ENCODE data around the gene EXOC4. TPM values are rescaled to one million over a fixed set of nuclear protein-coding genes. Genes with fewer than 3 reads are reported as not detected.

The EXOC4 gene
- total RNA-seq, 3 donors from 2014 or later: 88.3 to 136 (median 99.6) TPM

DNA sequence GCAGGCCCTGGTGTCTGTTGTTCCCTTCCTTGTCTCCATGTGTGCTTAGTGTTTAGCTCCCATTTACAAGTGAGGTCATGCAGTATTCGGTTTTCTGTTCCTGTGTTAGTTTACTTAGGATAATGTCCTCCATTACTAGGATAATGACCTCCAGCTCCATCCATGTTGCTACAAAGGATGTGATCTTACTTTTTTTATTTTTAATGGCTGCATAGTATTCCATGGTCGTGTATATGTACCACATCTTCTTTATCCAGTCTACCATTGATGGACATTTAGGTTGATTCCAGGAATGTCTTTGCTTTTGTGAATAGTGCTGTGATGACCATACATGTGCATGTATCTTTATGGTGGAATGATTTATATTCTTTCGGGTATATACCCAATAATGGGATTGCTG is 333.4 kb downstream of the EXOC4 start:
- no peaks in the 10 kb centered on the region for H3K4me1 ChIP-seq
- DNase-seq (ENCODE audit: low spot score in 2 of 2): no peak
- H3K9me3 ChIP-seq: no peaks in the 10 kb centered on the region
- intact Hi-C loops (cut with DNase I; ENCODE audit: low total_unique reads): no loop called here
- H3K36me3 ChIP-seq: no peaks in the 10 kb centered on the region
- no peak for TF ChIP-seq POLR2AphosphoS5 (IDR thresholded peaks at IDR 0.05)
- TF ChIP-seq, protein P1, sequence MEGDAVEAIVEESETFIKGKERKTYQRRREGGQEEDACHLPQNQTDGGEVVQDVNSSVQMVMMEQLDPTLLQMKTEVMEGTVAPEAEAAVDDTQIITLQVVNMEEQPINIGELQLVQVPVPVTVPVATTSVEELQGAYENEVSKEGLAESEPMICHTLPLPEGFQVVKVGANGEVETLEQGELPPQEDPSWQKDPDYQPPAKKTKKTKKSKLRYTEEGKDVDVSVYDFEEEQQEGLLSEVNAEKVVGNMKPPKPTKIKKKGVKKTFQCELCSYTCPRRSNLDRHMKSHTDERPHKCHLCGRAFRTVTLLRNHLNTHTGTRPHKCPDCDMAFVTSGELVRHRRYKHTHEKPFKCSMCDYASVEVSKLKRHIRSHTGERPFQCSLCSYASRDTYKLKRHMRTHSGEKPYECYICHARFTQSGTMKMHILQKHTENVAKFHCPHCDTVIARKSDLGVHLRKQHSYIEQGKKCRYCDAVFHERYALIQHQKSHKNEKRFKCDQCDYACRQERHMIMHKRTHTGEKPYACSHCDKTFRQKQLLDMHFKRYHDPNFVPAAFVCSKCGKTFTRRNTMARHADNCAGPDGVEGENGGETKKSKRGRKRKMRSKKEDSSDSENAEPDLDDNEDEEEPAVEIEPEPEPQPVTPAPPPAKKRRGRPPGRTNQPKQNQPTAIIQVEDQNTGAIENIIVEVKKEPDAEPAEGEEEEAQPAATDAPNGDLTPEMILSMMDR (IDR thresholded peaks at IDR 0.05): no peak
- H3K27ac ChIP-seq: no peak overlapping the region
- H3K4me3 ChIP-seq: no peak overlapping the region
- H3K27me3 ChIP-seq: no peaks in the 10 kb centered on the region

DNA sequence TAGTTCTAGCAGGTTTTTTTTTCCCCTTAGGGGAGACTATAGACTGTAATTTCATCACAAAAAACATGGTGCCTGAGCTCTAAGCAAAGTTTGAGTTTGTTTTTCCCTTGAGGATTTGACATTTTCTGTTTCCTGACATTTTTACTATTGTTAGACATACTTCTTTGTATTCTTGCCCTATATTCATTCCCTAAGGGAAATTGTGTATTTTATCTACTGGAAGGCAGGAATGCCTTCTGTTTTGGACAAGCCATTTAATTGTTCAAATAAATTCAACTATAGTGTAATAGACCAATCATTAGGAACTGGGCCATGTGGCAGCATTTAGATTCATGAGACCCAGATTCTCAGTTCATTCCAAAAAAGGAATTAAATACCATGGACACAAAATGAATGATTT is 335.0 kb downstream of the EXOC4 start:
- intact Hi-C loops (cut with DNase I; ENCODE audit: low total_unique reads): no loop called here

DNA sequence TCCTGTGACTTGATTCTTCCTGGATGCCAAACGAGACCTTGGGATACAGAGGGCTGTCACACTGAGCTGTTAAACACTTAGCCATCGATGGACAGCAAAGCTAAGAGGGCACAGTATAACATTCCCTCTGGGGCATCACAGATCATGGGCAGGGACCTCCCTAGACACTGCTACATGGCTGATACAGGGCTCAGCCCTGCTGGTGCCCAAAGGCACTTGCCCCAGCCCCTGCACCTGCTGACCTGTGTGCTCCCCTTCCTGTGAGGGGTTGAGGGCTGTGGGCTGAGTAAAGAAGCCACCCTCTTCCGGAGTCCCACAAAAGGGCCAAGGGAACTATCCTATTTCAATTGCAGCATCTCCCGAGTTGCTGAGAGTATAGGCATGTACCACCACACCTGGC is 337.9 kb downstream of the EXOC4 start:
- Histone ChIP-seq H3K27me3 (no peaks in the 10 kb centered on the region), H3K27ac (no peak overlapping the region)
- TF ChIP-seq POLR2A (IDR thresholded peaks at IDR 0.05): no peak
- no peak for TF ChIP-seq POLR2AphosphoS5 (IDR thresholded peaks at IDR 0.05)
- TF ChIP-seq, protein P1 (IDR thresholded peaks at IDR 0.05): no peak

More for the DNA sequence above, 335.0 kb downstream of the EXOC4 start:
- TF ChIP-seq, protein P1 (IDR thresholded peaks at IDR 0.05): no peak
- TF ChIP-seq POLR2A (IDR thresholded peaks at IDR 0.05): no peak
- no peak for TF ChIP-seq POLR2AphosphoS5 (IDR thresholded peaks at IDR 0.05)
- H3K9me3 ChIP-seq: no peaks in the 10 kb centered on the region
- no peaks in the 10 kb centered on the region for H3K36me3 ChIP-seq
- no peaks in the 10 kb centered on the region for H3K27me3 ChIP-seq
- no peak overlapping the region for H3K4me3 ChIP-seq
- no peak for DNase-seq (ENCODE audit: low spot score in 2 of 2)
- H3K27ac ChIP-seq: no peak overlapping the region
- H3K4me1 ChIP-seq: no peaks in the 10 kb centered on the region

DNA sequence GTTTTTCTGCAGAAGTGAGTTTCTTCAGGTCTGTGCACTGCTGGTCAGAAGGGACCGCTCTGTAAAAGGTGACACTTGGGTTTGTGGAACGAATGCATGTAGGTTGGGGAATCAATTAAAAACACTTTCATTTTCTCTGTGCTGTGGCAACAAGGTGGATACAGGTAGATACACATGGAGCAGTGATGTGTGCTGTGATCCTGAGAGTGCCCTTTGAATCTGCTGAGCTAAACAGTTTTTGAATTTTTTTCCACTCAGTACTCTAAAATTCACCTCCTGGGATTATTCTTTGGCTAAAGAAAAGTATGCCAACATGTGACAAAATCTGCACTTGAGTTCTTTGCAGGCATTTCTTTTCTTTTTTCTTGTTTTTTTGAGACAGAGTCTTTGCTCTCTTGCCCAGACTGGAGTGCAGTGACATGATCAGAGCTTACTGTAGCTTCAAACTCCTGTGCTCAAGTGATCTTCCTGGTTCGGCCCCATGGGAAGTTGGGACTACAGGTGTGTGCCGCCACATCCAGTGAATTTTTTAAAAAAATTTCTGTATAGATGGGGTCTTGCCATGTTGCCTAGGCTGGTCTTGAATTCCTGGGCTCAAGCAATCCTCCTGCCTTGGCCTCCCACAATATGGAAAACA is 338.9 kb downstream of the EXOC4 start:
- TF ChIP-seq POLR2A (IDR thresholded peaks at IDR 0.05): no peak
- intact Hi-C loops (cut with DNase I; ENCODE audit: low total_unique reads): no loop called here

More for the DNA sequence above, 337.9 kb downstream of the EXOC4 start:
- no peaks in the 10 kb centered on the region for H3K9me3 ChIP-seq
- H3K36me3 ChIP-seq: no peaks in the 10 kb centered on the region
- H3K4me3 ChIP-seq: no peak overlapping the region
- DNase-seq (ENCODE audit: low spot score in 2 of 2): no peak
- no peaks in the 10 kb centered on the region for H3K4me1 ChIP-seq
- intact Hi-C loops (cut with DNase I; ENCODE audit: low total_unique reads): no loop called here

DNA sequence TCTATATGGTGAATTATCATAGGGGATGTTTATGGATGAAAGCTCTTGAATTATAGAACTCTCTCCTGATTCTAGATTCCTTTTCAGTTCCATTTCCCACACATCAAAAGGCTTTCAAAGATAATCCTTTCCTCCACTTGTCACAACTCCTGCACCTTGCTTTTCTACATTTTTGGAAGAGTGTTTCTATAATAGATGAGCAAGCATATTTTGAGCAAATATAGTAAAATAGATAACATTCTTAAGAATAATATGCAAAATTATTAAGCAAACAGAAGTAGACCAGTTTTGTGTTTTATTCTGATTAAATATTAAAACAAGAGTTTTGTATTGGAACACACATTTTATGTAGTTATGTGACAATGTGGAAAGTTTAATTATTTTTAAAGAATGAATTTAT is 340.7 kb downstream of the EXOC4 start:
- no peaks in the 10 kb centered on the region for H3K27me3 ChIP-seq
- intact Hi-C loops (cut with DNase I; ENCODE audit: low total_unique reads): no loop called here
- H3K9me3 ChIP-seq: no peaks in the 10 kb centered on the region
- no peak for TF ChIP-seq POLR2AphosphoS5 (IDR thresholded peaks at IDR 0.05)
- TF ChIP-seq, protein P1 (IDR thresholded peaks at IDR 0.05): no peak
- no peak for TF ChIP-seq POLR2A (IDR thresholded peaks at IDR 0.05)
- no peaks in the 10 kb centered on the region for H3K36me3 ChIP-seq
- DNase-seq (ENCODE audit: low spot score in 2 of 2): no peak
- no peaks in the 10 kb centered on the region for H3K4me1 ChIP-seq
- no peak overlapping the region for H3K27ac ChIP-seq
- no peak overlapping the region for H3K4me3 ChIP-seq

More for the DNA sequence above, 338.9 kb downstream of the EXOC4 start:
- H3K4me1 ChIP-seq: no peaks in the 10 kb centered on the region
- no peak overlapping the region for H3K4me3 ChIP-seq
- no peaks in the 10 kb centered on the region for H3K36me3 ChIP-seq
- H3K27me3 ChIP-seq: no peaks in the 10 kb centered on the region
- DNase-seq (ENCODE audit: low spot score in 2 of 2): no peak
- no peaks in the 10 kb centered on the region for H3K9me3 ChIP-seq
- H3K27ac ChIP-seq: no peak overlapping the region
